Testis (tissue), 3 donors: ENCODE measurements around the gene ZNF581. TPM values are rescaled to one million over a fixed set of nuclear protein-coding genes. Genes with fewer than 3 reads are reported as not detected.

ENCODE experiments used
- DNase-seq: peaks from one replicate; pipeline ENCODE4 v3.0.0-alpha.2; 2019
- H3K27ac ChIP-seq, 2 donors: fragments of 200-600 bp; sonication (generic); one replicate each; pipeline ENCODE4 v1.5.1; 2019
- H3K27me3 ChIP-seq: fragments of 200-600 bp; sonication (generic); one replicate; pipeline ENCODE4 v1.5.1; 2019
- H3K36me3 ChIP-seq: fragments of 200-600 bp; sonication (generic); one replicate; pipeline ENCODE4 v1.5.1; 2017; ENCODE audit warnings: low read depth; ENCODE audit errors: missing control alignments
- H3K4me1 ChIP-seq: fragments of 200-600 bp; sonication (generic); one replicate; pipeline ENCODE4 v1.5.1; 2019
- H3K4me3 ChIP-seq, 2 donors: fragments of 200-600 bp; sonication (generic); one replicate each; pipeline ENCODE4 v1.5.1; 2017 to 2019
- H3K9me3 ChIP-seq: fragments of 200-600 bp; sonication (generic); one replicate; pipeline ENCODE4 v1.5.1; 2017
- CTCF ChIP-seq, 3 experiments: fragments of 450-650 bp in 2 of 3; fragments of 200-600 bp in 1 of 3; sonication (generic) in 1 of 3; IDR thresholded peaks; one replicate each; pipeline ENCODE4 v1.5.1; 2016 to 2019; ENCODE audit warnings: antibody characterized with exemption in 3 of 3, mild to moderate bottlenecking in 2 of 3, moderate library complexity in 1 of 3
- POLR2A ChIP-seq: fragments of 450-650 bp; IDR thresholded peaks from one replicate; pipeline ENCODE4 v1.6.1; 2017; ENCODE audit warnings: antibody characterized with exemption, mild to moderate bottlenecking, moderate library complexity
- WGBS, 2 donors: methylation state at CpG; one replicate each; pipeline ENCODE4 v1.1.5; 2018; 5-methylcytosine and 5-hydroxymethylcytosine counted together
- intact Hi-C: fragments of 100-400 bp; cut with DNase I; formaldehyde crosslinking; loops from one replicate; pipeline ENCODE4 v1.15.1; 2023; ENCODE audit warnings: low total_unique reads
- polyA plus RNA-seq: library from polyadenylated mRNA; stranded (reverse); fragments of 350-450 nt; fragmentation: Illumina TruSeq; extraction: RNeasy Lipid Tissue Mini Kit (QIAGEN cat#74804); gene quantifications from one replicate; pipeline ENCODE4 v1.2.3, GENCODE V29; 2014; ENCODE audit warnings: low read depth, low replicate concordance; ENCODE audit not compliant: insufficient read depth
- total RNA-seq, 2 donors: library from RNA; depleted of rRNA; stranded (reverse); fragments of >200 nt; gene quantifications; one replicate each; pipeline ENCODE4 v1.2.3, GENCODE V29; 2016

ZNF581 gene
- total and polyA plus RNA-seq, 3 donors from 2014 or later: 17.3 to 31.2 (median 18.4) TPM

- peak overlapping the region; percentile 76 to 95 for H3K27ac ChIP-seq
- no peak for DNase-seq
- TF ChIP-seq CTCF (IDR thresholded peaks at IDR 0.05): no peak
- TF ChIP-seq POLR2A: no peak
- H3K27me3 ChIP-seq: no peaks in the 10 kb centered on the region
- H3K4me3 ChIP-seq: peak overlapping the region; percentile 79 to 86
- H3K4me1 ChIP-seq: peaks cover 18% of the 10 kb centered on the region
- 0 to 10% methylated on average over 4 to 25 of the region's 25 CpGs for WGBS, 2 donors
- no peaks in the 10 kb centered on the region for H3K36me3 ChIP-seq
- intact Hi-C loops: no loop called here
- H3K9me3 ChIP-seq: no peaks in the 10 kb centered on the region
Measured at GRCh38 chr19:55648585-55649267, 5.3 kb downstream of the ZNF581 start.

- peaks cover 11% of the 10 kb centered on the region for H3K4me1 ChIP-seq
- no peaks in the 10 kb centered on the region for H3K36me3 ChIP-seq
- WGBS, 2 donors: 64 to 88% methylated on average over 6 to 17 of the region's 17 CpGs
- TF ChIP-seq CTCF (IDR thresholded peaks at IDR 0.05) (no peak), POLR2A (no peak)
- no peaks in the 10 kb centered on the region for H3K27me3 ChIP-seq
- peak overlapping the region in 1 of 2 donors; percentile 79 for H3K4me3 ChIP-seq
- intact Hi-C loops: no loop called here
- peak overlapping the region; percentile 76 to 95 for H3K27ac ChIP-seq
- DNase-seq: no peak
- H3K9me3 ChIP-seq: no peaks in the 10 kb centered on the region
Measured at GRCh38 chr19:55649268-55650125, 6.0 kb downstream of the ZNF581 start.

- Histone ChIP-seq H3K27me3 (no peaks in the 10 kb centered on the region), H3K9me3 (no peaks in the 10 kb centered on the region), H3K36me3 (no peaks in the 10 kb centered on the region), H3K4me1 (peaks cover 10% of the 10 kb centered on the region), H3K4me3 (no peak overlapping the region), H3K27ac (no peak overlapping the region)
- intact Hi-C loops: no loop called here
- DNase-seq: no peak
- TF ChIP-seq CTCF (IDR thresholded peaks at IDR 0.05) (no peak), POLR2A (no peak)
- WGBS, 2 donors: 92 to 94% methylated on average over 4 of the region's 4 CpGs
Measured at GRCh38 chr19:55650126-55650557, 6.7 kb downstream of the ZNF581 start.

GRCh38 chr19:55650602-55651230, 7.3 kb downstream of the ZNF581 start:
- no peaks in the 10 kb centered on the region for H3K36me3 ChIP-seq
- 88 to 90% methylated on average over 17 of the region's 17 CpGs for WGBS, 2 donors
- DNase-seq: no peak

More at GRCh38 chr19:55650602-55651230, 7.3 kb downstream of the ZNF581 start:
- no peak overlapping the region for H3K4me3 ChIP-seq
- intact Hi-C loops: no loop called here
- no peaks in the 10 kb centered on the region for H3K9me3 ChIP-seq
- H3K4me1 ChIP-seq: peaks cover 10% of the 10 kb centered on the region
- no peak for TF ChIP-seq POLR2A
- no peak for TF ChIP-seq CTCF (IDR thresholded peaks at IDR 0.05)
- H3K27me3 ChIP-seq: no peaks in the 10 kb centered on the region
- H3K27ac ChIP-seq: no peak overlapping the region
